ENCODE measurements around the gene BORCS5.

The BORCS5 gene

DNA sequence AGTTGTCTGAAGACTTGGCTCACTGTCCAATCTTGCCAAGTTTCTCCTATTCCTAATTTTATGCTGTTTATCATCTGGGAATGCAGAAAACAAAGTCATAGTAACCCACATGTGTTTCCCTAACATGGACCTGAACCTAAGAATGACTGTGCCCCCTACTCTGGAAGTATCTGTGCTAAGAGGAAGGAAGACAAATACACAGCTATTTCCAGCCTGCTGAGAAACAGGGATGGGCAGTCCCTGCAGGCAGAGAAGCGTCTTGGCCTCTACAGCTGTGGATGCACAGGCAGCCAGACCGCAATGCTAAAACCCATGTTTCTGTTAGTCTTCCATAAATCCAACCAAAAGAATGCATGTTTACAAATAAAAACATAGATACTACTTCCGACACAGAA is 149.6 kb downstream of the BORCS5 start:
- Mint-ChIP-seq H3K9me3 (no peaks in the 10 kb centered on the region), H3K36me3 (no peaks in the 10 kb centered on the region), H3K4me1 (peaks cover 38% of the 10 kb centered on the region), H3K4me3 (peak overlapping the region; percentile 25), H3K27me3 (no peaks in the 10 kb centered on the region), H3K27ac (peak overlapping the region; percentile 84)
- ATAC-seq = no peak

DNA sequence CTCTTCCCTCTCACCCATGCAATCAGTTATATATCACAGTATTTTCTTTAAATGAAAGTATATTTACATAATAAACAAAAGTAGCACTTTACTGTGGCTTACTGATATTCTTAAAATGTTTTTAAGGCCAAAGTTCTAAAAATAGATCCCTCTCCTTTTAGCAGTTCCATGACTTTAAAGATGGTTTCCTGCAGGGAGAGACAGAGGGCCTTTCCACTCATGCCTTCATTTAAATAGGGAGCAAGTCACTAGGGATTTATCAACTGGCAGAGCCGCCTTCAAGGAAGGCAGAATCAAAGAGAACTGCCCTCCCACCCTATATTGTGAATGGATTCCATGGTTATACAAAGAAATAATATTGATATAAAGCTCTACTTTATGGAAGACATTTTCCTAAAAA is 150.2 kb downstream of the BORCS5 start:
- H3K4me1 Mint-ChIP-seq = peaks cover 38% of the 10 kb centered on the region
- no peak overlapping the region for H3K27ac Mint-ChIP-seq
- H3K4me3 Mint-ChIP-seq = no peak overlapping the region
- no peaks in the 10 kb centered on the region for H3K27me3 Mint-ChIP-seq
- H3K9me3 Mint-ChIP-seq = no peaks in the 10 kb centered on the region
- ATAC-seq = no peak
- H3K36me3 Mint-ChIP-seq = no peaks in the 10 kb centered on the region

DNA sequence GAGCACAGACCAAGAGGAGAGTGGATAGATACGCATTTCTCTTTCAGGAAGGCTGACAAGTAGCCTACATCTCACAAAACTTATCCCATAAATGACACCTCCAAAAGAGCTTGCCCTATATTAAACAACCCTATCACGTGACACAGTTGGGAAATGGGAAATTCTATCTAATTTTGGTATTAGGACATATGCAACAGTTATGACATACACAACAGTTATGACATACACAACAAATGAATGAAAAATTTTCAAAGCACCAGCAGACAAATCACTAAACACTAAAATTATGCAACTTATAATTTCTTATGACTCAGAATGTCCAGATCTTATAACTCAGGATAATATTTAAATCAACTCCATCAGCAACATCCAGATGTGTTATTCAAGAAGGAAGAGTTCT is 151.7 kb downstream of the BORCS5 start:
- H3K4me3 Mint-ChIP-seq = no peak overlapping the region
- H3K27ac Mint-ChIP-seq = no peak overlapping the region
- H3K36me3 Mint-ChIP-seq = no peaks in the 10 kb centered on the region
- no peak for ATAC-seq
- H3K4me1 Mint-ChIP-seq = peaks cover 28% of the 10 kb centered on the region
- no peaks in the 10 kb centered on the region for H3K9me3 Mint-ChIP-seq
- H3K27me3 Mint-ChIP-seq = no peaks in the 10 kb centered on the region

DNA sequence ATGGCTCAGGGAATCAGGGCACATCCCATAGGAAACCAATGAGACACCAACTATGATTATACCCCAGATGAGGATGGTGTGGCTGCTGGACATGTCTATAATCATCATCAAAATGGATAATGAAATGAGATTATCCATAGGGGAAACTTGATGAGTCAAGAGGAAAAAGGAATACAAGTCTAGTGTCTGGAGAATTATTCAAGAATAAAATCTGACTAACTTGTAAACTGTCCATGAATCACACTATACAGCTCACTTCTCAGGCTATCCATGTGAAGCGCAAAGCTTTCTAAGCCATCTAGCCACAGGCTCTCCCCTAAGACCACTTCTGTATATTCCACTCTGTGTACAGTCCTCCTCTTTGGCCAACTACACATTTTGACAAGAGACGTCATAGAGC is 153.3 kb downstream of the BORCS5 start:
- no peaks in the 10 kb centered on the region for H3K9me3 Mint-ChIP-seq
- H3K36me3 Mint-ChIP-seq = no peaks in the 10 kb centered on the region
- H3K27me3 Mint-ChIP-seq = no peaks in the 10 kb centered on the region
- ATAC-seq = no peak
- H3K4me3 Mint-ChIP-seq = no peak overlapping the region
- H3K27ac Mint-ChIP-seq = no peak overlapping the region
- peaks cover 17% of the 10 kb centered on the region for H3K4me1 Mint-ChIP-seq

DNA sequence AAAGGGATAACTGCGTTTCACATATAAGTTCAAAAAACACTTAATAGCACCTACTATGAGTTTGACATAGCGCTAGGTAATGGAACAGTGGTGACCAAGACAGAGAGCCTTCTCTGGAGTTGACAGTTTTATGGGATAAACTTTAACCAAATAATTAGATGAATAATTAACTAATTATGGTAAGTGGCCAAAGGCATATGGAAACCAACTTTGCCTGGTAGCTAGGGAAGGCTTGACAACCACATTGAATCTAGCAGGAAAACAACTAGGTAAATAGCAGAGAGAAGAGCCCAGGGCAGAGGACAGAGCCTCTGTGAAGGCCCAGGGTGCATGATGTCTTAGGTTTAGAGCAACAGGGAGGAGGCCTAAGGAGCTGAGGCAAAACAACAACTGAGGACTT is 153.7 kb downstream of the BORCS5 start:
- Mint-ChIP-seq H3K27ac (no peak overlapping the region), H3K27me3 (no peaks in the 10 kb centered on the region), H3K36me3 (no peaks in the 10 kb centered on the region), H3K4me3 (no peak overlapping the region), H3K9me3 (no peaks in the 10 kb centered on the region), H3K4me1 (peaks cover 13% of the 10 kb centered on the region)
- no peak for ATAC-seq

DNA sequence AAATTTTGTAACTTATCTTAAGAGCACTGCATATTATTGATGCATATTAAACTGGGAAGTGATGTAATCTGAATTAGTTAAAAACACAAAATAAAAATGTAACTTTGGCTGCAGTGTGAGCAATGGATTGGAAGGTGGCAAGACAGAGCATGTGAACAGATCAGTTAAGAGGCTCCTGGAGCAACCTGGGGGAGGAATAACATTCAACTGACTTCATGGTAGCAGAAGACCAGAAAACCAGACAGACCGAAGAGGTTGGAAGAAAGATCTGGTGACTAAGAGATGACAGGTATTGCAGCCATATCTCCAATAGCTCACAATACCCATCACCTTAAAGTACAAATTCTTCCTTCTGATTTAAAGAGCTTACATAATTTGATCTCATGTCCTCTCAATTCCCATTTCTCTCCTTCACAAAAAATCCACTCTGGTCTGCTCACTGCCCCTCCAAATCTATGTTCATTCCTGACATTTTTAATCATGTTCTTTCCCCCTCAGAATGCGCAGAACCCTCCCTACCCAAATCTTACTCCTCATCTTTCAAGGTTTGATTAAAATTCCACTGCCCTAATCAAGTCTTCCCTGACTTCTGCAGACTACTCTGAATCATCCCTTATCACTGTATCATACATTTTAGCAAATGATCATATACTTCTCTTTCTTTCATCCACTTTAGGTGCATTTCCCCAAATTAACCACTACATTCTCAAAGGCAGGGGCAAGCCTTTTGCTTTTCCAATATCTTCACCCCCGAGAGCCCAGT is 154.3 kb downstream of the BORCS5 start:
- Mint-ChIP-seq H3K9me3 (no peaks in the 10 kb centered on the region), H3K4me3 (no peak overlapping the region), H3K27ac (no peak overlapping the region), H3K4me1 (peaks cover 7% of the 10 kb centered on the region), H3K27me3 (no peaks in the 10 kb centered on the region), H3K36me3 (no peaks in the 10 kb centered on the region)
- ATAC-seq = no peak

DNA sequence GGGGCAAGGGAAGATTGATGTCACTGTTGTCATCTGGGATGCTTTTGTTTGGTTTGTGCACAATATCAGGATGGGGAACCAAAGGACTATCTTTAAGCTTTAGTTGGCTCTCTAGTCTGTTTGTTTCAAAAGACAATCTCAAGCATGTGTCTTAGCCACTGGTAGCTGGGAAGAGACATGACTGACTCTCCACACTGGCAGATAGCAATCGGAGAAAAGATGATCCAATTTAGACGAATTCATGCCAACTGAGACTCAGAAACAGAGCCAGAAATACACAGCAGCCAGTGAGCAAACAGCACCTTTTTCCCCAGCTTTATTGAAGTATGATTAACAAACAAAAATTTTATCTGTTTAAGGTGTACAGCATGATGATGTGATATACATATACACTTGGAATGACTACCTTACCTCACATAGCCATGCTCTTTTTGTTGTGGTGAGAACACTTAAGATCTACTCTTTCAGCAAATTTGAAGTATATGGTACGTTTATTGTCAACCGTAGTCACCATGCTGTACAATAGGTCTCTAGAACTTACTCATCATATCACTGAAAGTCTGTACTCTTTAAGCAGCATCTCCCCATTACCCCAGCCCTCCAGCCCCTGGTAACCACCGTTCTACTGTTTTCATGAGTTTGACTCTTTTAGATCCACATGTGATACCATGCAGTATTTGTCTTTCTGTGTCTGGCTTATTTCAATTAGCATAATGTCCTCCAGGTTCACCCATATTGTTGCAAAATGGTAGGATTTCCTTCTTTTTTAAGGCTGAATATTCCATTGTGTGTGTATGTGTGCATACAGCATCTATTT is 155.2 kb downstream of the BORCS5 start:
- Mint-ChIP-seq H3K27ac (no peak overlapping the region), H3K9me3 (no peaks in the 10 kb centered on the region), H3K4me1 (no peaks in the 10 kb centered on the region), H3K27me3 (no peaks in the 10 kb centered on the region), H3K4me3 (no peak overlapping the region), H3K36me3 (no peaks in the 10 kb centered on the region)
- no peak for ATAC-seq

DNA sequence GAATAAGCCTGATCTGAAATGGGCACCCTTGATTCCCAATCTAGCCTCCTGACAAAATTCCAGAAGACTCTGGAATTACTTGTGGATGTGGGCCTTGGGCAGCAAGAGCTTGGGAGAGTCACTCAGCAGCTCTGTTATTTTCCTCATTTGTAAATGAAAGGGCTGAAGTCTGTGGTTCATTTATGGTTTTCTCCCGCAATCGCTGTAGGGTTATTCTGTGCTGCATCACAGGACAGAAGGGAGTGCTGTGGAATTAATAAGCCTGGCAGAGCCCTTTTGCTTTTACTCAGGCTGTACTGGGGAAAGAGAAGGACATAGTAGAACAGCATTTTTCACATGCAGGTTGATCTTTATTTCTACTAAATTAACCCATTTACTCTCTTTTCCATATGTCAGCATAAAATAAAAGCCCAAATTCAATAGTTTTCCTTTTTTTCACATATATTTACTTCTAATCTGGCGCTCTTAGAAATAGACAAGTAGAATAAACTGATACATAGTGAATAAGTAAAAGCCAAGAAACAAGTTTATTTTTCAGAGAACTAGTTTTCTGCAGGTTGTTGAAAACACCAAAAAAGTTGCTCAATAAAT is 156.6 kb downstream of the BORCS5 start:
- no peak for ATAC-seq
- peaks cover 4% of the 10 kb centered on the region for H3K36me3 Mint-ChIP-seq
- H3K27me3 Mint-ChIP-seq = no peaks in the 10 kb centered on the region
- no peaks in the 10 kb centered on the region for H3K4me1 Mint-ChIP-seq
- H3K9me3 Mint-ChIP-seq = no peaks in the 10 kb centered on the region
- no peak overlapping the region for H3K27ac Mint-ChIP-seq
- no peak overlapping the region for H3K4me3 Mint-ChIP-seq

DNA sequence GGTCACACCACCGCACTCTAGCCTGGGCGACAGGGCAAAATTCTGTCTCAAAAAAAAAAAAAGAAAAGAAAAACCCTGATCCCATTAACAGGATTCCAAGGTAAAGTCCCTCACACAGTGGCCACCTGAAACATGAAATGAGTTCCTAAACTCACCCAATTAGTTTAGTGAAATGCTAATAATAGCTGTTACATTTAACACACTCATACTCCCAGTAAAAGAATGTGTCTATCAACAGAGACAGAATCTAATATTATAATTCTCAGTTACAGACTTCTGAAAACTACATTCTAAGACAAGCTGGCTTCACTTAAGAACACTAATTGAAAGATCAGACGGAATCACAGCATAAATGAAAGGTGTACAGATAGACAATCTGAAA is 161.6 kb downstream of the BORCS5 start:
- H3K36me3 Mint-ChIP-seq = peaks cover 10% of the 10 kb centered on the region
- no peaks in the 10 kb centered on the region for H3K27me3 Mint-ChIP-seq
- no peaks in the 10 kb centered on the region for H3K9me3 Mint-ChIP-seq
- no peak for ATAC-seq
- no peak overlapping the region for H3K27ac Mint-ChIP-seq
- no peaks in the 10 kb centered on the region for H3K4me1 Mint-ChIP-seq
- no peak overlapping the region for H3K4me3 Mint-ChIP-seq

DNA sequence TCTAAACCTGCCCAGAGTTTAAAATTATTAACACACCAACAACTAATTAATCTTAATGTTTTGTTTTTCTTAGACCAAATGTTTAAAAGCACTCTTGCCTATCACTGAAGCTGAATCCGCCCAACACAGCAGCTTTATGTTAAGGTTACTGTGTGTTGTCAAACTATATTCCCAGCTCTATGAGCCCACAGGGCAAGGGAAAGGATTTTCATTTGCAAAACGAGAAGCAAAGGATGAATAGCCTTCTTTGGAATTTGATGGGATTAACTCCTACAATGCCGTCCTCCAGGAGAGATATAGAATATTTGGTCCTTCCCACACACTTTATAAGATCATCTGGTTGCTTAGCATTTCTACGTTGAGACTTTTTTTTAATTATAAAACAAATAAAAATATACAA is 162.0 kb downstream of the BORCS5 start:
- Mint-ChIP-seq H3K36me3 (peaks cover 10% of the 10 kb centered on the region), H3K27ac (no peak overlapping the region), H3K9me3 (no peaks in the 10 kb centered on the region), H3K4me3 (no peak overlapping the region), H3K27me3 (no peaks in the 10 kb centered on the region), H3K4me1 (no peaks in the 10 kb centered on the region)
- no peak for ATAC-seq
